GM12875 (cell line): ENCODE measurements around the gene ZNF627.
"Not testable (repeated sequence)": the region's sequence is repeated elsewhere in the genome, so short reads cannot be mapped to it uniquely, and the experiment has no call there.

Source experiments
- H3K4me3 ChIP-seq: one replicate; pipeline ENCODE4 v1.5.1; 2011; ENCODE audit warnings: low read depth, low read length, control low read depth
- CTCF ChIP-seq: IDR thresholded peaks from 2 replicates; pipeline ENCODE4 v1.5.1; 2011; ENCODE audit warnings: low read depth, mild to moderate bottlenecking, control low read depth, inconsistent platforms, low read length, moderate library complexity, borderline replicate concordance; ENCODE audit not compliant: insufficient read depth

ZNF627 gene

GRCh38 chr19:11566164-11566563 is 31.1 kb upstream of the ZNF627 start:
- TF ChIP-seq CTCF = no peak
- no peak overlapping the region for H3K4me3 ChIP-seq

- TF ChIP-seq CTCF = no peak
- H3K4me3 ChIP-seq = no peak overlapping the region
Observed at GRCh38 chr19:11570039-11570462, 27.2 kb upstream of the ZNF627 start.

- not testable (repeated sequence) for H3K4me3 ChIP-seq
Observed at GRCh38 chr19:11573354-11573753, 23.9 kb upstream of the ZNF627 start.

GRCh38 chr19:11573763-11574162 is 23.5 kb upstream of the ZNF627 start:
- not testable (repeated sequence) for H3K4me3 ChIP-seq

- TF ChIP-seq CTCF = no peak
- no peak overlapping the region for H3K4me3 ChIP-seq
Observed at GRCh38 chr19:11574689-11575088, 22.6 kb upstream of the ZNF627 start.

- H3K4me3 ChIP-seq = no peak overlapping the region
- TF ChIP-seq CTCF = no peak
Observed at GRCh38 chr19:11576227-11576626, 21.1 kb upstream of the ZNF627 start.

GRCh38 chr19:11577451-11578257 is 19.6 kb upstream of the ZNF627 start, which contains the start of gene ACP5:
TSS of gene ACP5 (minus strand) at chr19:11577645. CDS start at chr19:11577317, 328 bp downstream.
- H3K4me3 ChIP-seq = peak within 1 kb of the TSS; percentile 52
- no peak for TF ChIP-seq CTCF

GRCh38 chr19:11578258-11579142 is 18.8 kb upstream of the ZNF627 start:
- no peak for TF ChIP-seq CTCF
- peak overlapping the region; percentile 52 for H3K4me3 ChIP-seq
